CD4-positive, alpha-beta T cell treated with Interleukin-15 for 1 hour (primary cell): Measurements from ENCODE around the gene LBH.

Experiments
- DNase-seq: peaks from one replicate; pipeline ENCODE4 v3.0.0-alpha.2; 2020

Gene LBH

GRCh38 chr2:30278419-30278818, 47.1 kb downstream of the LBH start:
- DNase-seq, result no peak

DNA sequence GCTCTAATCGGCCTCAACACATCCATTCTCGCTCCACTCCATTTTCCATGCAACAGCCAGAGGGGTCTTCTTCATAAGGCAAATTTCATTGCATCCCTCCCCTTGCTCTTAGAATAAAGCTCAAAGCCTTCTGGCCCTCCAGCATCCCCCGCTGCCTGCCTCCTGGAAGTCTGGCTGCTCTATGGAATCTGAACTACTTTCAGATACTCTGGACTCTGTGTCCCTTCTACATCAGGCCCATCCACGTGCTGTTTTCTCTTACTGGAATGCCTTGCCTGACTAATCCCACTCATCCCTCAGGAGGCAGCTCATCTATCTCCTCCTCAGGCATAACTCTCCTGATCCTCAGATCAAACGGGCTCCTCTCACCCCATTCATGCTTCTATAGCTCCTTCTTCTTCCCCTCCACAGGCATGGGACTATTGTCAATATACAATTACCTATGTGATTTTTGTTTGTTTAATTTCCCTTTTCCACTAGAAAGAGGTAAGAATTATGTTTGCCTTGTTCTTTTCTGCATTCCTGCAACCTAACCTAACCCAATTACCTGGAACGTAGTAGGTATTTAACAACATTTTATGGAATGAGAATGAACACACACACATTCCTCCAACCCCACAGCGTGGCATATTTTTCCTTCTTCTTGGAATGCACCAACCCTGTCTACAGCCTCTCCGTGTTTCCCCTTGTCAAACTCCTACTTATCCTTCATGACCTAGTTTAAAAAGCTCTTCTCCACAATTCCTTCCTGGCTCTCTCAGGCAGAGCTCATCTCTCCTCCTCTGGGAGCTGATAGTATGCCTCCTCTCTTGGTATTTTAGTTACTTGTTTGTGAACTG, 49.5 kb downstream of the LBH start:
- no peak for DNase-seq

DNA sequence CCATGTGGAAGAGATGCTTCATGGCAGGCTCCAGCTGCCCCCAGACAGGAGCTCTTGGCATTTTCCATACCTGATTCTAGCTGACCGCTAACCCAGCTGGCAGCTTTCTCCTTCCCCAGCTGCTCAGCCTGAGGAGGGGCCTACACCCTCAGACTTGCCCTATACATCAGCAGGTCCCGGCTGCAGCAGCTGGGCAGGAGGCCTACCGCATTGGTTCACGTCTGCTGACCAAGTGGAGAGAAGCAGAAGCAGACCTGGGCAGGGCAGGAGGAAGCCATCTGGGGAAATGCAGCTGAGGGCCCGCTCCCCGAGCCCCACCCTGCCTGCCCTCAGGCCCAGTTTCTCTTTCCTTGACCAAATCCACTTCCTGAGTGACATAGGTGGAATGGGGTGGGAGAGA, 50.7 kb downstream of the LBH start:
- DNase-seq, result peak; percentile 80

DNA sequence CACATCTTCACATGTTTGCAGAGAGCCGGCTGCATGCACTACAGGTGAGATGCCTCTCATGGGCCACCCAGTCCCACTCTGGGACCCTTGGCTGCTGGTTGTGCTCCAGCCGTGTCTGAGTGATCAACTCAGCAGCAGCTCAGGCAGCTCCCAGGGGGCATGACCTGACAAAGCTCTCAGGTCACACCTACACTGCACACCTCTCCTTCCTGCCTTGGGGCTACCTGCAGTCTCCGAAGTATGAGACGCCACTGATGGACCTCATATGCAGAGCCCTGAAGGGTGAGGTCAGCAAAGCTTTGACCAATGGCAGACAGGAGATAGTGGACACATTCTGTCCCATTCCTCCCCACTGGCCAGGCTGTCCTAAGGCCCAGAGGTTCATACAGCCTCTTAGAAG, 51.4 kb downstream of the LBH start:
- no peak for DNase-seq

- DNase-seq, result no peak
These were observed 52.7 kb downstream of the LBH start for GRCh38 chr2:30283931-30284565.

- no peak for DNase-seq
These were observed 54.4 kb downstream of the LBH start for GRCh38 chr2:30285758-30286157.

DNA sequence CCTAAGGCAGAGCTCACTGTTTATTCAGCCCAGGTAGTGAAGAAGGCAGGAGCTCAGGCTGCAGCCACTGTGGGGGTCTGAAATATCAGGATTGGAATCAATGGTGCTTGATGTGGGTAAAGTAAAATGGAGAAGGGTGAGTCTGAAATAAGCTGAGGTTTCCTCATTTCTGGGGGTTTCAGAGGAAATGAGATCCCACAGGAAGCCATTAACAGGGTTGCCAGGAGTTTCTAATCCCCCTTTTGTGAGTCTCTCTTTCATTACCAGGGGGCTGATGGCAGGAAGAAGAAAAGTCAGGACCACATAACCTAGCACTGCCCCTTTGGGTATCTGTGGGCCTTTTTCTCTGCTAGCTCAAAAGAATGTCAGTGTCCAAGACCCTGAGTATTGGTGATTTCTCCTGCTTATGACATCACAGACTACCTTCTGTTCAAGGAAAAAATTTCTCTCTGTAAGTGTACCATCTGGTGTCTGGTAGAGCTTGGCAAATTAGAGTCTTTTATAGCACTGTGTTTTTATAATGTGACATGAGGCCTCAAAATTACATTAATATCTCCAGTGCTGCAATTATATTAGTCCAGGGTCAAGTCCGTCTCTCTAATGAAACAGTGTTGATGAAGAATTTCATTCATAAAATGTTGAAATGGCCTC, 56.0 kb downstream of the LBH start:
- no peak for DNase-seq

GRCh38 chr2:30287857-30288513, 56.7 kb downstream of the LBH start:
- DNase-seq, result no peak

DNA sequence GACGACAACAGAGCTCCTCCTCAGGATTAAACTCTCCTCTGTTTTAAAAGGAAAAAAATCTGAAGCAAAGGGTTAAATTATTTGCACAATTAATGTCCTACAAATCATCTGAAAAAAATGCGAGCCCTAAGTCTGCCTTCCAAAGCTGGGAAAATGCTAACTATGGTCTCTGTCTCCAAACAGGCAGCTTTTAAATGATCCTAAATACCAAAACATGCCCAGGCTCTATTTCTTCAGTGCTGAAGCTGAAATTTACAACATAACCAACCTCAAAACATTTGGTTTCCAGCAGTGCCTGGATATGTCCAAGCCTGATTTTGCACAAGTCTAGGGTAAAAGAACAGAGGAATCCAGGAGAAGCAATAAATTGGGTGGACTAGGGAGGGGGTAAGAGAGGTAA, 57.2 kb downstream of the LBH start:
- DNase-seq, result no peak

- no peak for DNase-seq
These were observed 62.1 kb downstream of the LBH start for GRCh38 chr2:30293303-30293921.

DNA sequence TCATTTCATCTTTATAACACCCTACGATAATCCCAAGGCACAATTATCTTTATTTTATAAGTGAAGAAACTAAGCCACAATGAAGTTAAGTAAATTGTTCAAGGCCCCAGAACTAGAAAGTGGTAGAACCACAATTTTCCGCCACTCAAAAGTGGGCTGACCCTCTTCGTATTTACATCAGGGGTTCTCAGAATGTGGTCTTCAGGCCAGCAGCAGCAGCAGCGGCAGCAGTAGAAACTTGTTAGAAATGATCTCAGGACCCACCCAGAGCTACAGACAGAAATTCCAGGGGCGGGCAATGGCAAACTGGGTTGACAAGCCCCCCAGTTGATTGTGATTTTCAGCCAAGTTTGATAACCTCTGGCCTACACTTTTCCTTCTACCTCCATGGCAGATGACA, 62.8 kb downstream of the LBH start:
- DNase-seq, result no peak

DNA sequence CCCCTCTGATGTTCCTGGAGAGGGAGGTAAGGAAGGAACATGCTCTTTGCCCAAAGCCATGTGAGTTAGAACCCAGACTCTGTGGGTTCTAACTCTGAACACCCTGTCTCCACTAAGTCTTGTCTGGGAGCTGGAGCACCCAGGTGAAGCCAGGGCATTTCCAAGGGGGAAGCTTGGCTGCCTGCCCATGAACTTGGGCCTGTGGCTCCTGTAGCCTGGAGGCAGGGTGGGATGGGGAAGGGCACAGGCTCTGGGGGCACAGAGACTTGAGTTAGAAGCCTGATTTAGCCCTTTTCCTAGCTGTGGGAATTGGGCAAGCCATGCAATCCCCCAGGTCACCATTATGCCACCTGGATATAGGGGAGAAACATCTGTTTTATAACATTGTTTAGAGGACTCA, 65.2 kb downstream of the LBH start:
- DNase-seq, result no peak

DNA sequence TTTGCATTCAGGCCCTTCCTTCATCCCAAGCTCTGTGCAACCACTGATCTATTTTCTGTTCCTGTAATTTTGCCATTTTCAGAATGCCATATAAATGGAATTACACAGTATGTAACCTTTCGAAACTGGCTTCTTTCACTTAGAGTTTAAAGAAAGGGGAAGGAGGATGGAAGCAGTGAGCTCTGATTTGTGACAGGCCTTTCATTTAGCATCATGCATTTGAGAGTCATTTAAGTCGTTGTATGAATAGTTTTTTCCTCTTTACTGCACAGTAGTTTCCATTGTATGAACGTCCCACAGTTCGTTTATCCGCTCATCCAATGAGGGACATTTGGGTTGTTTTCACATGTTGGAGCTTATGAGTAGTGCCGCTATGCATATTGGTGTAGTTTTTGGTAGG, 67.0 kb downstream of the LBH start:
- DNase-seq, result no peak

DNA sequence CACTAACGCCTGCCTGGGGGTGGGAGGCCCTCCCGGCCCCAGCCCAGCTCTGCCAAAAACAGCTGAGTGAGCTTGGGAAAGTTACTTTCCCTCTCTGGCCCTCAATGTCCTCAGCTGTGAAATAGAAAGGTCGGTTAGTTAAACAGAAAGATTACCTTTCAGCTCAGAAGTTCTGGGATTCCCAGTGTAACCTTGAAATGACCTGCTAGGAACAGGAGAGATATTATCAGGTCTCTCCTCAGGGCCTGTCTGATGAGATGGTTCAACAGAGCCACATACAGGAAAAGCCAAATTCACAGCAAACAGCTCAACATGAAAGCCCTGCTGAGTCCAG, 68.8 kb downstream of the LBH start:
- DNase-seq, result no peak

DNA sequence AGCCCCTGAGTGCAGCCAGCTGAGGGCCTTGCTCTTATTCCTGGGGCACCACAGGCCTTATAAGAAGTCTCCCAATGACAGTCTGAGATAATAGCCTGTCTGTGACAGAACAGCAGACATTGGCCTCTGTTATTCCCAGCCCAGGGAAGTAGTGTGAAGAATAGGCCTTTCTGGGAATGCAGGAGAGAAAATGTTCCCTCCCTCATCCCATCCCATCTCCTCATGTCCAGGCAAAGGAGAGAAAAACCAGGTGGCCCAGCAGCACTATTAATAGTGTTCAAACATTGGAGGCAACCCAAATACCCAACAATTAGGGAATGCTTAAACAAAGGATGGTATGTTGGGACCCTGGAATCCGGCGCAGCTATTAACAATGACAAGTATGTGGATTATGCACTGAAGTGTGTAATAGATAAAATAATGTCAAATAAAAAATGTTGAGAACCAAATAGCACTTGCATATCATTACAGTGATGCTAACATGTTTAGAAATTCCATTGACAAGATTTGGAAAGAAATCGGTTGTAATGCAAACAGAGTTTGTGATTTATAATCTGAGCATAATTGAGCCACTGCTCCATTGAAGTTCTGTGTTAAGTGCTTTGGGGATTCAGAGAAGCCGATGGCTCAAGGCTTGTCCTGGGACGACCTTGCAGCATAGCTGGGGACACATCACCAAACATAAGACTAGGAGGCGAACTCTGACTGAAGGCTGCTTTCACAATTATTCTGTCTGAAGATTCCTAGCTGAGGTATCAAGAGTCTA, 69.3 kb downstream of the LBH start:
- no peak for DNase-seq

GRCh38 chr2:30301551-30301950, 70.2 kb downstream of the LBH start:
- no peak for DNase-seq

DNA sequence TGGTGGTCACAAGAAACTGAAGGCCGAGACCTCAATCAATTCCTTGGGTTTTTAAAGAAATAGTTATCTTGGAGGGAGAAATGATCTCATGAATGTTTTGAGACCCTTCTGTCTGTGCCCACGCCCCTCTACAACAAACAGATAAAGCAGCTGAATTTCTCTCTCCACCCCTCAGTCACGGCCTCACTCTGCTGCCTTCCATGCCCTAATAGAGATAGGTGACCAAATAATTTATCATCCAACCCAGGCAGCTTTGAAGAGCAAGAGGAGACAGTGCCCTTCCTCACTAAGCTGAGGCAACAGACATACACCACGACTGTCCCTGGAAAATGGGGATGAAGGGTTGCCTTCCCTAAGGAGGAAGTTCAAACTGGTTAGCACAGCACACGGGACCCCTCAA, 71.2 kb downstream of the LBH start:
- no peak for DNase-seq

- DNase-seq, result no peak
These were observed 71.8 kb downstream of the LBH start for GRCh38 chr2:30303095-30303494.

DNA sequence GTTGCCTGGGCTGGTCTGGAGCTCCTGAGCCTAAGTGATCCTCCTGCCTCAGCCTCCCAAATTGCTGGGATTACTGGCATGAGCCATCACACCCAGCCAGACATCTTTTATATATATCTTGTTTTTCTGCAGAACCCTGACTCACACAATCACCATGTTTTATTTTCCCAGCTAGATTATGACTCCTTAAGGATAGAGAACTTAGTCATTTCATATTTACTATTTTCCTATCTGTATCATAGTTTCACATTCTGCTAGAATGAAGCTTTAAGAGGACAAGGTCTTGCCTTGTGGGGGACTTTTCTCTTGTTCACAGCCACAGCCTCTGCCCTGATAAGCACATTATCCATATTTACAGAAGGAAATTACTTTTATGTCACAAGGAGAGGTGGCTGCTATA, 73.9 kb downstream of the LBH start:
- DNase-seq, result no peak

DNA sequence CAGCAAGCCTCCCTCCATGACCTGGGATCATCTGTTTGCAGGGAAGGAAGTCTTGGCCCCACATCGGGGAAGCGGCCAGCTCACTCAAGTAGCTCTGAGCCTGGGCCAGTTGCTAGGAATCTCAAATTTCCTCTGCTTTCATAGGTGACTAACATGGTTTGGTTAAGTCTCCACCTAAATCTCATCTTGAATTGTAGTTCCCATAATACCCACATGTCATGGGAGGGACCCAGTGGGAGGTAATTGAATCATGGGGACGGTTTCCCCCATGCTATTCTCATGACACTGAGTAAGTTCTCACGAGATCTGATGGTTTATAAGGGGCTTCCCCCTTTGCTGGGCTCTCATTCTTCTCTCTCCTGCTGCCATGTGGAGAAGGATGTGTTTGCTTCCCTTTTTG, 75.2 kb downstream of the LBH start:
- DNase-seq, result no peak

GRCh38 chr2:30308280-30308679, 76.9 kb downstream of the LBH start:
- DNase-seq, result no peak
